Caki2 (cell line): ENCODE results near the gene ZIC3. TPM values are rescaled to one million over a fixed set of nuclear protein-coding genes. Genes with fewer than 3 reads are reported as not detected.

Experiments
- DNase-seq: peaks from one replicate; pipeline ENCODE4 v3.0.0-alpha.2; 2015; ENCODE audit warnings: low read depth
- in situ Hi-C: cut with HindIII; loops from 2 replicates; pipeline ENCODE4 v1.10.0; 2016; ENCODE audit warnings: low sequenced_read_pairs, low pct_unique_long_range_greater_than_20kb, mixed read lengths
- total RNA-seq: library from RNA; depleted of rRNA; stranded (reverse); fragments of >200 nt; shearing (Covaris generic); gene quantifications from 2 replicates; pipeline ENCODE4 v1.2.3, GENCODE V29; 2014; ENCODE audit warnings: low replicate concordance

The ZIC3 gene
- total RNA-seq, 1 experiment from 2014 or later: not detected

DNA sequence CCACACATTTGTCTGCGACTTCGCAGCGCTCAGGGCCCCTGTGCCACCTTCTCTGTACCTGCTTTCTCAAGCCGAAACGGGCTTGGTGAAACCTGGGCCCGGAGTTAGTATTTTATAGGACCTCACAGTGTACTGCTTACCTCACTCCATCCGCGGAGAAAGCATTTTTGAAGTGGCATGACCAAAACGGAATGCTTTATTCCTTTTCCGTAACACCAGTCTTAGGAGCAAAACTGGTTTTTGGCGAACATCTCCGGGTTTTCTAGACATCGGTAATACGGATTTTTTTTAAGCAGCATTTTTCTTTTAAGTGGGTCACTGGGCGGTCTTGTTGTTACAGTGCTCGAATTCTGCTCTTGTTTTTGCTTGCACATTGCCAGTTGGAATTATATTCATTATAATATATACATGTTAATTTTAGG lies 3.6 kb downstream of the ZIC3 start:
- DNase-seq: no peak
- in situ Hi-C loops: no loop called here

DNA sequence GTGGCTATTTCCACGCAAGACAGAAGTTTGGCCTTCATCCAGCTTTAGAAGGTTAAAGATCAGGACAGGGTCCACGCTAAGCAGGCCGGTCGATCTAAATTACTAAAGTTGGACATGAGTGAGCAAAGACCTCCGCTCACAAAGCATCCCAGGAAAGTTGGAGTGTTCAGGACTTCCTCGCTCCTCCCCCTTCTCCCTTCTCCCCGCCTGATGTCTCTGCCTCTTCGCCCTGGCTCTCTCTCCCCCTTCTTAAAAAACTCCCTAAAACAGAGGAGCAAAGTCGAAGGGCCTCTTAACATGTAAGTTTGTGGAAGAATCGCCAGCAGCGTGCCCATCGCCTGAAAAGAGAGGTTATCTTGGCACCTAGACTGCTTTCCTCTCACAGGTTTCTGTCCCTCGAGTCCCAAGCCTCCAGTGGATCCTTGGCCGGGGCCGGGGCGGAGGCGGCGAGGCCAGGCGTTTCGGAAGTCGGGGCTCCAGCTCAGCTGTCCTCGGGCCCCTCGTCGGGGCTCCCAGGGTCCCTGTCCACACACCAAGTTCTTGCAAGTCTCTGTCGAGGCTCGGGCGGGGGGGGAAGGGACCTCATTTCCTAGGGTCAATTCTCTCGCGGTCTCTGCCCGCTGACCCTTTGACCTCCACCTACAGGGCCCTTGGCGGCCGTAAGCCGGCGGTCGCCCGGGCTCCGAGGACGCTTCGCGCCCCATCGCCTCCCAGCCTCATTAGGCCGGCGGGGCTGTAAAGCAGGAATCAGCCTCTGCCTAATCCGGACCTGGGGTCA lies 7.6 kb downstream of the ZIC3 start:
- no peak for DNase-seq
- in situ Hi-C loops: no loop called here

GRCh38 chrX:137574102-137574783 lies 8.3 kb downstream of the ZIC3 start:
- in situ Hi-C loops: no loop called here
- DNase-seq: no peak

GRCh38 chrX:137574784-137575293 lies 8.9 kb downstream of the ZIC3 start:
- in situ Hi-C loops: no loop called here
- DNase-seq: no peak

DNA sequence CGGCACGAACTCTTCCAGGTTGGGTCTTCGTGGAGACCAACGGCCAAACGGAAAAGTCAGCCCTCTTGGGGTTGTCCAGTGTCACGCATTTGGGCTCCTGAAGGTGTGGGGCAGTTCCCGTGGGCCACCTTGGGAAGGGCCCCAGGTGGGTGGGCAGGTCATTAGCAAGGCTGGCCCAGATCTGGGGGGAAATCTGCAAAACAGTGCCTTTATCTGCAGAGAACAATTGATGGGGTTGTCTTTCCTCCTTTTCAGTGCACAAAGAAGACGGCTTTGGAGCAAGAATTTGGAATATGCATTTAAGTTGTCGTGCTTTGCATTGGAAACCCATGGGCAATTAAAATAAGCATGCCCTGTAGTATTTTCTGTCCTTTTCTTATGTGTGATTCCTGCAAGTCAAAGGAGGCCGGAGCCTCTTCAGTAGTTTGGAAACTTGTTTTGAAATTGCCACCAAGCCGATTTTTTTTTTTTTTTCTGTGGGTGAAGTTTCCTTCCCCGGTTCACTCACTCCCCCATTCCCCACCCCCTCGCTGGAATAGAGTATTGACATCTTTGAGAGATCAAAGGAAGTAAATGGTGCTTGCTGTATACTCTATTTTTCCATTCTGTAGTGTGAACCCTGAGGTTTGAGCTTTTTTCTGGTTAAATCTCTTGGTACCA lies 9.8 kb downstream of the ZIC3 start:
- no peak for DNase-seq
- in situ Hi-C loops: no loop called here

- in situ Hi-C loops: no loop called here
- no peak for DNase-seq
These were observed 21.2 kb downstream of the ZIC3 start for GRCh38 chrX:137587151-137587550.

- no peak for DNase-seq
- in situ Hi-C loops: no loop called here
These were observed 34.8 kb downstream of the ZIC3 start for GRCh38 chrX:137600769-137601168.
